Measurements from ENCODE around the gene SHB. TPM values are rescaled to one million over a fixed set of nuclear protein-coding genes. Genes with fewer than 3 reads are reported as not detected.

The SHB gene
- total and polyA plus RNA-seq, 2 donors from 2014 or later = 16.4 to 39.8 TPM

DNA sequence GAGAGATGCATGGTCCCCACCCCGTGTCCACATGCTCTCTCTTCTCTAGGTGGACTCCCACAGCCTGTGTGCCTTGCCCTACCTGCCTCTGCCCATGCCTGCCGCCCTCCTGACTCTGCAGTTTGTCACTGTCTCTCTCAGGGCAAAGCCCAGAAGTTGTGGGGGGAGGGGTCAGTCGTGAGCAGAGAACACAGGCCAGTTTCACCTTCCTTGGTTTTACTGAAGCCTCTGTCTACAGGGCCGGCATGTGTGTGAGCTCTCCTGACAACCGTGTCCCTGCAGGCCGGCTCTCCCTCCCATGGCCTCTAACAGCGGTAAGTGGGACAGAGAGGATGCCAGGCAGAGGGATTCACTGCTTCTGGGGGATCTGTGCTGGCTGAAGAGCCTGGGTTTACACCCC is 121.6 kb downstream of the SHB start:
- no peak for DNase-seq
- no peak for FAIRE-seq
- intact Hi-C loops (cut with DNase I) = no loop called here
- Histone ChIP-seq H3K9ac (ENCODE audit: low read length in 3 of 3) (no peak overlapping the region), H3K27ac (ENCODE audit: low read depth in 2 of 2, low read length in 2 of 2) (no peak overlapping the region), H3K4me1 (ENCODE audit: control insufficient read depth in 2 of 3, insufficient read depth in 2 of 3, low read depth in 1 of 3, low read length in 3 of 3) (peaks cover 0 to 27% (median 20%) of the 10 kb centered on the region in 3 donors), H3K27me3 (ENCODE audit: control insufficient read depth, insufficient read depth, low read length) (no peaks in the 10 kb centered on the region), H3K4me3 (ENCODE audit: low read length in 3 of 3) (no peak overlapping the region), H3K36me3 (ENCODE audit: control insufficient read depth in 2 of 3, insufficient read depth in 3 of 3, low read length in 3 of 3) (peaks cover 0 to 18% (median 3%) of the 10 kb centered on the region in 3 donors), H3K9me3 (ENCODE audit: control insufficient read depth in 2 of 3, insufficient read depth in 1 of 3, low read length in 3 of 3) (no peaks in the 10 kb centered on the region)
- TF ChIP-seq, protein P1, sequence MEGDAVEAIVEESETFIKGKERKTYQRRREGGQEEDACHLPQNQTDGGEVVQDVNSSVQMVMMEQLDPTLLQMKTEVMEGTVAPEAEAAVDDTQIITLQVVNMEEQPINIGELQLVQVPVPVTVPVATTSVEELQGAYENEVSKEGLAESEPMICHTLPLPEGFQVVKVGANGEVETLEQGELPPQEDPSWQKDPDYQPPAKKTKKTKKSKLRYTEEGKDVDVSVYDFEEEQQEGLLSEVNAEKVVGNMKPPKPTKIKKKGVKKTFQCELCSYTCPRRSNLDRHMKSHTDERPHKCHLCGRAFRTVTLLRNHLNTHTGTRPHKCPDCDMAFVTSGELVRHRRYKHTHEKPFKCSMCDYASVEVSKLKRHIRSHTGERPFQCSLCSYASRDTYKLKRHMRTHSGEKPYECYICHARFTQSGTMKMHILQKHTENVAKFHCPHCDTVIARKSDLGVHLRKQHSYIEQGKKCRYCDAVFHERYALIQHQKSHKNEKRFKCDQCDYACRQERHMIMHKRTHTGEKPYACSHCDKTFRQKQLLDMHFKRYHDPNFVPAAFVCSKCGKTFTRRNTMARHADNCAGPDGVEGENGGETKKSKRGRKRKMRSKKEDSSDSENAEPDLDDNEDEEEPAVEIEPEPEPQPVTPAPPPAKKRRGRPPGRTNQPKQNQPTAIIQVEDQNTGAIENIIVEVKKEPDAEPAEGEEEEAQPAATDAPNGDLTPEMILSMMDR (IDR thresholded peaks at IDR 0.05; ENCODE audit: borderline replicate concordance, extremely low read depth, insufficient read depth) = no peak

DNA sequence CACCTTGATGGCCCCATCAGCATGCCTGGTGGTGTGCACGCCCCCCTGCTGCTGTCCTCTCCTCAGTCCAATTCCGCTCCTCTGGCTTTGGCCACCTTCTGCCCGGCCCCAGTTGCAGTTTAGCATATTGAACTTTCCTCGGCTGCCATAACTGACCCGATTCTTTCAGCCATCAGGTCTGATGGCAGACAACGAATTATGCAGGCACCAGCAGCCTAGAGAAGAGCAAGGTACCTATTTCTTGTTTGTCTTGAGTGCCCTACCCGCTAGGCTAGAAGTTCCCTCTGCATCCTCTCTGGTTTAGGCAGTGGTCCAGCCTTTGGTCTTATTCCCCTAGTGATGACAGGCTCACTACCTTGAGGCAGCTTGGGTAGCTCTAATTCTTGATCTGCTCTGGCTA is 122.1 kb downstream of the SHB start:
- Histone ChIP-seq H3K4me1 (ENCODE audit: control insufficient read depth in 2 of 3, insufficient read depth in 2 of 3, low read depth in 1 of 3, low read length in 3 of 3) (peaks cover 0 to 27% (median 24%) of the 10 kb centered on the region in 3 donors), H3K36me3 (ENCODE audit: control insufficient read depth in 2 of 3, insufficient read depth in 3 of 3, low read length in 3 of 3) (peaks cover 0 to 18% (median 3%) of the 10 kb centered on the region in 3 donors)
- DNase-seq = no peak

DNA sequence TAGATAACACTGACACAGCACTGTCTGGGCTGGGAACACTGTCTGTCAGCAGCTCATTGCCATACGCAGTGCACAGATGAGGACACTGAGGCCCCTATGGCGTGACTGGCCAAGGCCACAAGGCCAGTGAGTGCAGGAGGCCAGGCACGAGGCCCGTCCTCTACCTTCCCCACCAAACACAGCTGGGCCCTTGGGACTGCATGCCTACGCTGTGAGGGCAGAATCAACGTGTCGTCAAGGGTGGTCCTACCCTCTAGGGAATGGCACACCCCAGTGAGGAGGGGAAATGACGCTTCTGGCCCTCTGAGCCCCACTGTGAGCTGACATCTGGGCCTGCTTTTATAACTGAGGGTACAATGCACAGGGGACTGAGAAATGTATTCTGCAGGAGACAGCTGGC is 123.0 kb downstream of the SHB start:
- H3K4me3 ChIP-seq (ENCODE audit: low read length in 3 of 3) = no peak overlapping the region
- DNase-seq (no peak), FAIRE-seq (no peak)
- TF ChIP-seq, protein P1 (IDR thresholded peaks at IDR 0.05; ENCODE audit: borderline replicate concordance, extremely low read depth, insufficient read depth) = no peak
- peaks cover 0 to 27% (median 26%) of the 10 kb centered on the region in 3 donors for H3K4me1 ChIP-seq (ENCODE audit: control insufficient read depth in 2 of 3, insufficient read depth in 2 of 3, low read depth in 1 of 3, low read length in 3 of 3)
- no peak overlapping the region for H3K27ac ChIP-seq (ENCODE audit: low read depth in 2 of 2, low read length in 2 of 2)
- no peaks in the 10 kb centered on the region for H3K9me3 ChIP-seq (ENCODE audit: control insufficient read depth in 2 of 3, insufficient read depth in 1 of 3, low read length in 3 of 3)
- H3K9ac ChIP-seq (ENCODE audit: low read length in 3 of 3) = no peak overlapping the region
- H3K36me3 ChIP-seq (ENCODE audit: control insufficient read depth in 2 of 3, insufficient read depth in 3 of 3, low read length in 3 of 3) = peaks cover 0 to 21% (median 3%) of the 10 kb centered on the region in 3 donors
- intact Hi-C loops (cut with DNase I) = no loop called here
- H3K27me3 ChIP-seq (ENCODE audit: control insufficient read depth, insufficient read depth, low read length) = no peaks in the 10 kb centered on the region

More for the DNA sequence above, 122.1 kb downstream of the SHB start:
- Histone ChIP-seq H3K27me3 (ENCODE audit: control insufficient read depth, insufficient read depth, low read length) (no peaks in the 10 kb centered on the region), H3K4me3 (ENCODE audit: low read length in 3 of 3) (no peak overlapping the region), H3K9me3 (ENCODE audit: control insufficient read depth in 2 of 3, insufficient read depth in 1 of 3, low read length in 3 of 3) (no peaks in the 10 kb centered on the region), H3K27ac (ENCODE audit: low read depth in 2 of 2, low read length in 2 of 2) (no peak overlapping the region), H3K9ac (ENCODE audit: low read length in 3 of 3) (no peak overlapping the region)
- FAIRE-seq = no peak
- TF ChIP-seq, protein P1 (IDR thresholded peaks at IDR 0.05; ENCODE audit: borderline replicate concordance, extremely low read depth, insufficient read depth) = no peak
- intact Hi-C loops (cut with DNase I) = no loop called here
